ENCODE measurements around the gene PTPRN2.
"Not testable (repeated sequence)": the region's sequence is repeated elsewhere in the genome, so short reads cannot be mapped to it uniquely, and the experiment has no call there.

Gene PTPRN2

GRCh38 chr7:157928171-157928794 lies 659.3 kb downstream of the PTPRN2 start:
- DNase-seq, result no peak

GRCh38 chr7:157927313-157927925 lies 660.2 kb downstream of the PTPRN2 start:
- DNase-seq, result no peak

DNA sequence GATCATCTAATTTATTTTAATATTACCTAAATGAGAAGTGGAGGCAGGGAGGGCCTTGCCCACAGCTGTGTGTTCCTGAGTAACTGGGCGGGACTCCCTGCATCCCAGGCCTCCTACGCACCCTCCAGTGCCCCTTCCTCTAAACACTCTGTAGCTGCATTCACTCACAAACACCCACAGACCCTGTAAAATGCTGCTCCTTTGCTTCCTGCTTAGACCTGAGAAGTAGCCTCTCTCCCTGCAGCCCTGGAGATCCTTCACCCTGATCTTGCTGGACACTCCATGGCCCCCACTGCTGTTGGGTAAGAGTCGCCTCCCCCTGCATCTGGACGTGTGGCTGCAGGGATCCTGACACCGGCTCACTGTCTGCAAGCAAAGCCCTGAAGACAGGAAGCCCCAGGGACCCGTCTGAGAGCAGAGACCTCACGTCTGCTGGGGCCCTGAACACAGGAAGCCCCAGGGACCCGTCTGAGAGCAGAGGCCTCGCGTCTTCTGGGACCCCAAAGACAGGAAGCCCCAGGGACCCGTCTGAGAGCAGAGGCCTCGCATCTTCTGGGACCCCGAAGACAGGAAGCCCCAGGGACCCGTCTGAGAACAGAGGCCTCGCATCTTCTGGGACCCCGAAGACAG lies 661.0 kb downstream of the PTPRN2 start:
- DNase-seq, result no peak

DNA sequence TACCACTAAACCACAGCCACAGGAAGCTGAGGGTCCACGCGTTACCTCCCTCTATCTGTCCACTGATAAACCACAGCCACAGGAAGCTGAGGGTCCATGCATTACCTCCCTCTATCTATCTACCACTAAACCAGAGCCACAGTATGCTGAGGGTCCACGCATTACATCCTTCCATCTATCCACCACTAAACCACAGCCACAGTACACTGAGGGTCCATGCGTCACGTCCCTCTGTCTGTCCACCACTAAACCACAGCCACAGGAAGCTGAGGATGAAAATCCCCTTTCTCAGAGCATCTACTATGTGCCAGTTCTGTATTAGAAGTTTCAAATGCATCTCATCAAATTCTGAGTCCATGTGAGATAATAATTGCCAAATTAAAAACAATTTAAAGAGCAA lies 661.5 kb downstream of the PTPRN2 start:
- DNase-seq, result no peak

GRCh38 chr7:157925383-157925875 lies 662.2 kb downstream of the PTPRN2 start:
- no peak for DNase-seq

DNA sequence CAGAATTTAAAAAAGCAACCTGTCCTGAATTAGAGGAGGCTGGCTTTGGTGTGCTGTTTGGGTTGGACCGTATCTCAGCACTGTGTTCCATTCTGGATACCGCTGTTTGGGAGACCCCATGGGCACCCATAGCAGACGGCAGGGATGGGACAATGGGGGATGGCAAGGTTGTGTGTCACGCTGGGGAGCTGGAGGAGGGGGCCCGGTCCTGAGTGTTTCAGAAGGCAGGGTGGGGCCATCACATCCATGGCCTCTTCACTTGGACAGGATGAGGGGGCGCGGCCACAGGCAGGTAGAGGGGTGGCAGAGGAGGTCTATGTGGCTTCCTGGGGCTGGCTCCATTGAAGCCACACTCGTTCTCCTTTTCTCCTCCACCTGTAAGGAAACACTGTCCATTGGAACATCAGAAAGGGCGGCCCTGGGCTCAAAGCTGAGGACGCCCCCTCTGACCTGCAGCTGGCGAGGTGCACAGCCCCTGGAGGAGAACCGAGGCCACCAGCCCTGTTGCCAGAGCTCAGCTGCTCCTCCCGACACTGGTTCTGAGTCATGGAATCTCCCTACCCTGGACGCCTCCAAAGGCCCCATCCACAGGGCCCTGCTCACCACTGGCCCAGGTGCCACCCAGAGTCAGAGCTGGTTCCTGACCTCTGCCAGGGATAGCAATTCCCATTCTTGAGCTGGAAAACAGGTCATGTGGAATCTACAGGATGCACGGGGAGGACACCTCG lies 663.6 kb downstream of the PTPRN2 start:
- no peak for DNase-seq

DNA sequence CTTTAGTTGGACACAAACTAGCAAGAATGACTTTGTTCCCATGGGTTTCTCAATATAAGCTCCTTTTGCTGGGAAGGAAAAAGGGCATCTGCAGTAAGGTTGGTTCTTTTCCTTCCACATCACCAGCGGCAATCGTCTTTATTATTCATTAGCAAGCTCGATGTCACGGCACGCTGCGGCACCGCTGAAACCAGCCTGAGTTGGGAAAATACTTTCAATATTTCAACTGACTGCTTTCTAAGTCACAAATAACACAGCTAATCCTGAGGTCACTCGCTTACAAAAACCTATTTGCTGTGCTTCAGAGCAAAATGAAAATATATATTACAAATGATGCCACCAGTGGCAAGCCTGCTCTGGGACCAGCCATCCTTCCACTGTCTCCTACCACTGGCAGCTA lies 665.0 kb downstream of the PTPRN2 start:
- no peak for DNase-seq

DNA sequence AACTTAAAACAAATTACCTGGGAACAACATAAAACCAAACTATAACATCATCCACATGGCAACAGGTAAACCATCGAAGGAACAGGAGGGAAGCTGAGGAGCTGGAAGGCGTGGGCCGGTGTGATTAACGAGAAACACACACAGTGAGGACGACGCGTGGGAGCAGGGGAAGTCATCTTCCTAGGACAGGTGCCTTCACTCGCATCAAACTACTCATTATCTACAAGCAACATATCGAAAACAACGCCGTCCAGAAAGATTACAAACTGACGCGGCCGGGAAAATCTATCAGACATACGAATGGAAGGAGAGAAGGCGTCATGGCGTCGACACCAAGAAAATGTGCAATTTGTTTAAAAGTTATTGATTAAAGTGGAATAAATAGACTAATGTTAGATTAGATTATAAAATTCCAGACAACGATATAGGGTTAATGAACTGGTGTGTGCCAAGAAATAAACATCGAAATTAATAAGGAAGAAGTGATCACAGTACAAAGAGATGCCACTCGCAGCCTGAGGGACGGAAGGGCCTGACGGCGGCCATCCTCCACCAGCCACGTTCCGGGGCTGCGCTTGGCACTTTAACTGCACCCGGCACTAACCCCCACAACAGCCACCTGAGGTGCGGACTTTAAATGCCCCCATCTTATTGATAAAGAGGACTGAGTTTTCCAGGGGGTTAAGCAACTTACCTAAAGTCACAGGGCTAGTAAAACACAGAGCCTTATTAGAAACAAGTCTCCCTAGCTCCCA lies 669.1 kb downstream of the PTPRN2 start:
- DNase-seq, result no peak

DNA sequence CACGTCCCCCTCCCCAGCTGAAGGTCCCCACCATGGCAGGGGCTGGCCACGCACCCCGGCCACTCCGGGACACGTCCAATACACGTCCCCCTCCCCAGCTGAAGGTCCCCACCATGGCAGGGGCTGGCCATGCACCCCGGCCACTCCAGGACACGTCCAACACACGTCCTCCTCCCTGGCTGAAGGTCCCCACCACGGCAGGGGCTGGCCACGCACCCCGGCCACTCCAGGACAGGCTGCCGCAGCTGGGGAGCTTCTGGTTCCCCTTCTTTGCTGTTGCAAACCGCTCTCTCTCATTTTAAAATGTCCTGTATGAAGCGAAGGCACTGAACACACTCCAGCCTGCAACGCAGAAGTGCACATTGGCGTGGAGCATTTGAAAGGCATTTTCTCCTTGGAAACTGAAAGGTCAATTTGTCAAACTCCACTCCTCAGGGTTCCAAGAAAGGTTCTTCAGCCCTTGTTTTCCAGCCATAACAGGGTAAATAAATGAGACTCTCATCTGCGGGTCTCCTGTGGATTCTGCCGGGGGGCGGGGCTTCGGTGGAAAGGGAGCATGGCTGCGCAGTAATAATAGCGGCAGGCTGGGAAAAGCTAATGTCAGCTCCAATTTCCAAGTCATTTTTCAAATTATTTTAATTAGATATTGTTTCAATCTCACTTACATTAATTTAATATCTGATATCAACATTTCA lies 670.5 kb downstream of the PTPRN2 start:
- no peak for DNase-seq

DNA sequence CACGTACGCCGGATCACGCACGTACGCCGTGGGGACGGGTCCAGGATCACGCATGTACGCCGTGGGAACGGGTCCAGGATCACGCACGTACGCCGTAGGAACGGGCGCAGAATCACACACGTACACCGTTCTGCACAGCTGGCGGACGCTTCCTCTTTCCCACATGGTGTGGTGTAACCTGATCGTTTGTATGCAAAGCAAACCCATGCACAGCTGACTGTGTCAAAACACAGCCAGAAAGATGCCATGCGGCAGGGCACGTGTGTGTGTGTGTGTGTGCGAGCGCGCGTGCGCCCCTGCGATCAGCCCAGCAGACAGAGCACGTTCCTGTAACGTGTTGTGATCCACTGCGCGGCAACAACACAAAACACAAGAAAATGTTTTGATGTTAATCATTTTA lies 677.2 kb downstream of the PTPRN2 start:
- no peak for DNase-seq

GRCh38 chr7:157910045-157910444 lies 677.6 kb downstream of the PTPRN2 start:
- DNase-seq, result not testable (repeated sequence)

GRCh38 chr7:157909370-157909769 lies 678.3 kb downstream of the PTPRN2 start:
- DNase-seq, result no peak

DNA sequence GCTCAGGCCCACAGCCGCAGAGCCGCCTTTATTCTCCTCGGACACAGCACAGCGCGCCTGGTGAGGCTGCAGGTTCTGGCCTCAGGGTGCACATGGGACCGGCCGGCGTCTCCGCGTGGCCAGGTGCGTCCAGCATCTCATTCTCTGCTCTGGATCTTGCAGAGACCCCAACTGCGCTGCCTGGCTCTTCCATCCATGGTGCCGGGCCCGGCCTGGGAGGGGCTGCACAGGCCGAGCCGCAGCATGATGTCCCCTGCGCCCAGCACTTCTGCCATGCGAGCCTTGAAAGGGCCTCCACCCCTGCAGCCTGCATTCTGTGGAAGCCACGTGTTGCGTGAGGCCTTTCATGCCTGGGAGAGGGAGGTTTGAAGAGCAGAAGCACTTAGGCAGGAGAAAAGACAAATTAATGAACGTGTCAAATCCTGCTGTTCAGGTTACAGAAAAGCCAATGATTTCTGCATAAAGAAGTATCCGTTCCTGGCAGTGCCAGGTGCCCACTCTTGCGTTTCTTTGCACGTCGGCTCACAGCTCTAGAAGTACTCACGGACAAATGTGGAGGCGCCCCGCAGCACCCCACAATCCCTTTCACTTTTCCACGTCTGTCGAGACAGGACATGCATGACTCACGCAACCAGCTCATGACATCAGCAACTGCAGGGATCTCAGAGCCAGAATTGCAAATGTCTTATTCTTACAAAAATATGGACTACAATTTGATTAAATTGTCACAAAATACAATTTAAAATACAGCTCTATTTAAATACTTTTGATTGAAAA lies 679.4 kb downstream of the PTPRN2 start:
- no peak for DNase-seq

- no peak for DNase-seq
These were observed 680.5 kb downstream of the PTPRN2 start for GRCh38 chr7:157907091-157907490.

GRCh38 chr7:157906583-157906982 lies 681.0 kb downstream of the PTPRN2 start:
- DNase-seq, result no peak

- DNase-seq, result no peak
These were observed 681.8 kb downstream of the PTPRN2 start for GRCh38 chr7:157905651-157906461.

DNA sequence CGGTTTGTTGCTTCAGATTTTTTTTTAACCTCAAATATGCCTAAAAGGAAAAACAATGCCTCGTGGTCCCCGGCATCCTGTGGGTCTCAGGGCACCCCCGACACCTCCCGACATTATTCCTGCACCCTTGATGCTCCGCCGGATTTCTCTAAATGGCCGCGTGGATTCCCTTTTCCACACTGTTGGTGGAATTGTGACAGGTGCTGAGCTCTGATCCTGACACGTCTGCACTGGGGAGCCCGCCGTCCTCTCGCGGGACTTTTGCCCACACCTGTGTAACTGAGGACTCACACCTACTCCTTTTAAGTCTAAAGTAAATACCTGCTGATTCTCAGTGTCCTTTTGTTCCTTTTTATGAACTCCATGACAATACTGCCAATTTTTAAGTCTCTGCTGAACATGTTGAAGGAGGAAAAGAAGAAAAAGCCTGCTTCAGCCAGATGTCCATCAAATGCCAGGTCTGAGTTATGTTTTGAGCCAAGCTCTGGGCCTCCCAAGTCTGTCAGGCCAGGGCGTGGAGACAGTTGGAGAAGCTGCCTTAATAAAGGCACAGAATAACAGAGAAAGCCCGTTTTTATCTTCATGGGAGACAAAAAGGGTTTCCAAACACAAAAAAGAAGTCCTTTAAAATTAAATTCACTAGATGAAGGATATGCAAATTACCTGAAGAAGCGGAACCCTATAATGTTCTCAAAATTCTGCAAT lies 682.6 kb downstream of the PTPRN2 start:
- DNase-seq, result no peak

GRCh38 chr7:157904211-157904865 lies 683.3 kb downstream of the PTPRN2 start:
- DNase-seq, result no peak

- no peak for DNase-seq
These were observed 683.9 kb downstream of the PTPRN2 start for GRCh38 chr7:157903710-157904109.

Data from Kasumi-1 (cell line).